Heart left ventricle (tissue), 13 donors: ENCODE data around the gene FAM20B.

Experiments used
- POLR2A ChIP-seq, 2 donors: fragments of 450-650 bp; IDR thresholded peaks; one replicate each; pipeline ENCODE4 v1.6.1; 2017; ENCODE audit warnings: antibody characterized with exemption in 2 of 2, mild to moderate bottlenecking in 2 of 2, moderate library complexity in 2 of 2
- TF ChIP-seq, protein P1 (sequence below), 12 donors: fragments of 200-600 bp; sonication (generic) in 4 of 12; IDR thresholded peaks; one replicate each; pipeline versions ENCODE4 v1.5.0 to v1.8.0; 2018 to 2022; ENCODE audit warnings: antibody characterized with exemption in 12 of 12, mild to moderate bottlenecking in 5 of 12
- donor health status: ischemic (EF 13 %, LVEDD 7.1; RV severe dilation, severe dysfunction).
- donor health status: DM: no; HTN: yes; CAD: no.
- donor health status: DM: no; HTN: no; CAD: no.
- donor health status: ischemic (EF 25% LVEDD 6.9; RV normal size, moderate dysfunction).
- donor health status: ischemic (EF 25% LVEDD 5.7; RV mildly dilated, moderate dysfunction).
- donor health status: ischemic (EF 35%, LVEDD 5.7; RV mildly dilated, moderate dysfunction).
- donor health status: nonischemic (EF 11% LVEDD 7.7; RV severe dilation, severe dysfunction).
- donor health status: DM: yes; HTN: yes; CAD: no.
- donor health status: PGD.
- donor health status: ischemic (EF 29% LVEDD 5.4; RV normal size, mild dysfunction).
- donor health status: nonischemic (EF 23%, LVEDD 6.1; RV moderate dilation, normal function).

DNA sequence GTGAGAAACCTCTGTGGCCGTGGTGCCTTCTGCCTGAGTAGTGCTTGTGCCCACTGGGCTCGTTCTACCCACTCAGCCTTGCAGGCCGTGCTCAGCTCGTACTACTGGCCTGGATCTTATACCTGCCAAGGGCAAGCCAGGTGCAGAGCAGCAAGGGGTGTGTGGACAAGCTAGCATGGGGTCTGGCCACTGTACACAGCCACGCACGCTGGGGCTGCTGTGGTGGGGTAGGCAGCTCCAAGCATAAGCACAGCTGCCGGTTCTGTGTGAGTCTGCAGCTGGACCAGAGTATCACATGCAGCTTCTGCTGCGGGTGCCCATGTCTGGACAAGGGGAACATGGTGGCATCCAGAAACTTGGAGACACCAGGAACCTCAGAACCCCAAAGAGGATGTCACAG lies 16.4 kb downstream of the FAM20B start:
- no peak for TF ChIP-seq POLR2A (IDR thresholded peaks at IDR 0.05)
- TF ChIP-seq, protein P1, sequence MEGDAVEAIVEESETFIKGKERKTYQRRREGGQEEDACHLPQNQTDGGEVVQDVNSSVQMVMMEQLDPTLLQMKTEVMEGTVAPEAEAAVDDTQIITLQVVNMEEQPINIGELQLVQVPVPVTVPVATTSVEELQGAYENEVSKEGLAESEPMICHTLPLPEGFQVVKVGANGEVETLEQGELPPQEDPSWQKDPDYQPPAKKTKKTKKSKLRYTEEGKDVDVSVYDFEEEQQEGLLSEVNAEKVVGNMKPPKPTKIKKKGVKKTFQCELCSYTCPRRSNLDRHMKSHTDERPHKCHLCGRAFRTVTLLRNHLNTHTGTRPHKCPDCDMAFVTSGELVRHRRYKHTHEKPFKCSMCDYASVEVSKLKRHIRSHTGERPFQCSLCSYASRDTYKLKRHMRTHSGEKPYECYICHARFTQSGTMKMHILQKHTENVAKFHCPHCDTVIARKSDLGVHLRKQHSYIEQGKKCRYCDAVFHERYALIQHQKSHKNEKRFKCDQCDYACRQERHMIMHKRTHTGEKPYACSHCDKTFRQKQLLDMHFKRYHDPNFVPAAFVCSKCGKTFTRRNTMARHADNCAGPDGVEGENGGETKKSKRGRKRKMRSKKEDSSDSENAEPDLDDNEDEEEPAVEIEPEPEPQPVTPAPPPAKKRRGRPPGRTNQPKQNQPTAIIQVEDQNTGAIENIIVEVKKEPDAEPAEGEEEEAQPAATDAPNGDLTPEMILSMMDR (IDR thresholded peaks at IDR 0.05) = no peak
